AG09309 (cell line): ENCODE results near the gene PDCD5.

Experiments used
- DNase-seq: peaks from one replicate; pipeline ENCODE4 v3.0.0-alpha.2; 2010; ENCODE audit warnings: low read depth
- H3K4me3 ChIP-seq: 2 replicates; pipeline ENCODE4 v1.5.1; 2011; ENCODE audit warnings: mild to moderate bottlenecking, low read depth, low read length, moderate library complexity; ENCODE audit not compliant: control insufficient read depth
- CTCF ChIP-seq: IDR thresholded peaks from 2 replicates; pipeline ENCODE4 v1.5.1; 2011; ENCODE audit warnings: mild to moderate bottlenecking, low read depth, low read length, inconsistent platforms; ENCODE audit not compliant: insufficient read depth, control insufficient read depth; ENCODE audit errors: missing control alignments

PDCD5 gene

GRCh38 chr19:32614916-32615315 lies 33.9 kb downstream of the PDCD5 start:
- H3K4me3 ChIP-seq, result no peak overlapping the region
- DNase-seq, result no peak
- TF ChIP-seq CTCF, result no peak

GRCh38 chr19:32615569-32615968 lies 34.6 kb downstream of the PDCD5 start:
- no peak overlapping the region for H3K4me3 ChIP-seq
- TF ChIP-seq CTCF, result no peak
- no peak for DNase-seq

GRCh38 chr19:32619051-32619685 lies 38.2 kb downstream of the PDCD5 start:
- H3K4me3 ChIP-seq, result no peak overlapping the region
- no peak for DNase-seq
- TF ChIP-seq CTCF, result no peak

GRCh38 chr19:32622002-32622401 lies 41.0 kb downstream of the PDCD5 start:
- no peak for TF ChIP-seq CTCF
- DNase-seq, result no peak
- no peak overlapping the region for H3K4me3 ChIP-seq

GRCh38 chr19:32624410-32624809 lies 43.4 kb downstream of the PDCD5 start:
- TF ChIP-seq CTCF, result no peak

GRCh38 chr19:32626969-32627368 lies 46.0 kb downstream of the PDCD5 start:
- no peak overlapping the region for H3K4me3 ChIP-seq
- no peak for TF ChIP-seq CTCF
- DNase-seq, result no peak

More at GRCh38 chr19:32624410-32624809, 43.4 kb downstream of the PDCD5 start:
- no peak overlapping the region for H3K4me3 ChIP-seq
- no peak for DNase-seq
